Brain microvascular endothelial cell (primary cell): ENCODE data around the gene ZNF780B.

ENCODE experiments used
- DNase-seq: peaks from one replicate; pipeline ENCODE4 v3.0.0-alpha.2; 2020
- H3K27ac ChIP-seq: fragments of 250-450 bp; sonication (Bioruptor Pico); 2 replicates; pipeline ENCODE4 v1.5.1; 2020; ENCODE audit warnings: mild to moderate bottlenecking, moderate library complexity
- H3K27me3 ChIP-seq: fragments of 250-450 bp; sonication (Bioruptor Pico); replicated peaks from 2 replicates; pipeline ENCODE4 v1.5.1; 2020; ENCODE audit warnings: mild to moderate bottlenecking
- H3K36me3 ChIP-seq: fragments of 250-450 bp; sonication (Bioruptor Pico); replicated peaks from 2 replicates; pipeline ENCODE4 v1.5.1; 2020; ENCODE audit warnings: mild to moderate bottlenecking
- H3K4me3 ChIP-seq: 2 replicates; pipeline ENCODE4 v1.5.1; 2011; ENCODE audit warnings: low read depth, mild to moderate bottlenecking, control low read depth, low read length, moderate library complexity
- in situ Hi-C: cut with HindIII; loops from 2 replicates; pipeline ENCODE4 v1.10.0; 2017; ENCODE audit warnings: low sequenced_read_pairs, low pct_ligation_motif_present
- TF ChIP-seq, protein P1 (sequence below): IDR thresholded peaks from 2 replicates; pipeline ENCODE4 v1.5.1; 2011; ENCODE audit warnings: low read depth, mild to moderate bottlenecking, moderate library complexity, low read length, control low read depth, inconsistent platforms; ENCODE audit errors: missing control alignments

Gene ZNF780B

DNA sequence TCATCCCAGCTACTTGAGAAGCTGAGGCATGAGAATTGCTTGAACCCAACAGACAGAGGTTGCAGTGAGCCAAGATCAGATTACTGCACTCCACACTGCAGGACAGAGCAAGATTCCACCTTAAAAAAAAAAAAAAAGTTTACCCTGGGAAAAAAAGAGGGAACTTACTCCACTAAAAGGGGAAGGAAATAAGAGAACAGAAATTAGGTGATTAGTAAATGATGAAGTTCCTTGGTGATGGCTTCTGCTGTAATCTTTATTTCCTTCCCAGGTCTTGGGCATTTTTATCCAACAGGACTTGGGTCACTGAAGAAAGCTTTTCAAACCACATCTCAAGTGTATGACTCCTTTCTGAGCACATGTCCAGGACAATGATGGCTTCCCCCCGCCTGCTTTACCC, 25.4 kb upstream of the ZNF780B start:
- peaks cover 23% of the 10 kb centered on the region for H3K36me3 ChIP-seq
- TF ChIP-seq, protein P1, sequence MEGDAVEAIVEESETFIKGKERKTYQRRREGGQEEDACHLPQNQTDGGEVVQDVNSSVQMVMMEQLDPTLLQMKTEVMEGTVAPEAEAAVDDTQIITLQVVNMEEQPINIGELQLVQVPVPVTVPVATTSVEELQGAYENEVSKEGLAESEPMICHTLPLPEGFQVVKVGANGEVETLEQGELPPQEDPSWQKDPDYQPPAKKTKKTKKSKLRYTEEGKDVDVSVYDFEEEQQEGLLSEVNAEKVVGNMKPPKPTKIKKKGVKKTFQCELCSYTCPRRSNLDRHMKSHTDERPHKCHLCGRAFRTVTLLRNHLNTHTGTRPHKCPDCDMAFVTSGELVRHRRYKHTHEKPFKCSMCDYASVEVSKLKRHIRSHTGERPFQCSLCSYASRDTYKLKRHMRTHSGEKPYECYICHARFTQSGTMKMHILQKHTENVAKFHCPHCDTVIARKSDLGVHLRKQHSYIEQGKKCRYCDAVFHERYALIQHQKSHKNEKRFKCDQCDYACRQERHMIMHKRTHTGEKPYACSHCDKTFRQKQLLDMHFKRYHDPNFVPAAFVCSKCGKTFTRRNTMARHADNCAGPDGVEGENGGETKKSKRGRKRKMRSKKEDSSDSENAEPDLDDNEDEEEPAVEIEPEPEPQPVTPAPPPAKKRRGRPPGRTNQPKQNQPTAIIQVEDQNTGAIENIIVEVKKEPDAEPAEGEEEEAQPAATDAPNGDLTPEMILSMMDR: no peak
- no peak overlapping the region for H3K4me3 ChIP-seq
- H3K27ac ChIP-seq: no peak overlapping the region
- no peaks in the 10 kb centered on the region for H3K27me3 ChIP-seq
- in situ Hi-C loops: no loop called here
- DNase-seq: no peak

DNA sequence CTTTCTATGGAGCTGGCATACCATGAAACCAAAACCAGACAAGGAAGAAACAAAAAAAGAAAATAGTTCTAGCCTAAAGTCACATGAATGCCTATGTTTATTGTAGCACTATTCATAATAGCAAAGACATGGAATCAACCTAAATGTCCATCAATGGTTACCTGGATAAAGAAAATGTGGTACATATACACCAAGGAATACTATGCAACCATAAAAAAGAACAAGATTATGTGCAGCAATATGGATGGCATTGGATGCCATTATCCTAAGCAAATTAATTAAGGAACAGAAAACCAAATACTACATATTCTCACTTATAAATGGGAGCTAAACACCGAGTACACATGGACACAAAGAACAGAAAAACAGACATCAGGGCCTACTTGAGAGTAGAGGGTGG, 24.3 kb upstream of the ZNF780B start:
- H3K27ac ChIP-seq: no peak overlapping the region

DNA sequence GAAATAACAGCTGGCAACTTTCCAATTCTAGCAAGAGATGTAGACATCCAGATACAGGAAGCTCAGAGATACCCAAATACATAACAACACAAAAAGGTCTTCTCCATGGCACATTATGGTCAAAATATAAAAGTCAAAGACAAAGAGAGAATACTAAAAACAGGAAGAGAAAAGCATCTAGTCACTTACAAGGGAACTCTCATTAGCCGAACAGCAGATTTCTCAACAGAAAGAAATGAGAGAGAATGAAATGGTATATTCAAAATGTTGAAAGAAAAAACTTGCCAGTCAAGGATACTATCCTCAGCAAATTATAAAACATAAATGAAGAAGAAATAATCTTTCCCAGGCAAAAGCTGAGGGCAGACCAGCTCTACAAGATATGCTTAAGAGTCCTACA, 22.3 kb upstream of the ZNF780B start:
- TF ChIP-seq, protein P1: no peak
- no peak for DNase-seq
- Histone ChIP-seq H3K27me3 (no peaks in the 10 kb centered on the region), H3K4me3 (no peak overlapping the region), H3K27ac (no peak overlapping the region), H3K36me3 (peaks cover 45% of the 10 kb centered on the region)
- in situ Hi-C loops: no loop called here

More for the DNA sequence above, 24.3 kb upstream of the ZNF780B start:
- in situ Hi-C loops: no loop called here
- Histone ChIP-seq H3K27me3 (no peaks in the 10 kb centered on the region), H3K36me3 (peaks cover 29% of the 10 kb centered on the region), H3K4me3 (no peak overlapping the region)
- TF ChIP-seq, protein P1: no peak
- no peak for DNase-seq

DNA sequence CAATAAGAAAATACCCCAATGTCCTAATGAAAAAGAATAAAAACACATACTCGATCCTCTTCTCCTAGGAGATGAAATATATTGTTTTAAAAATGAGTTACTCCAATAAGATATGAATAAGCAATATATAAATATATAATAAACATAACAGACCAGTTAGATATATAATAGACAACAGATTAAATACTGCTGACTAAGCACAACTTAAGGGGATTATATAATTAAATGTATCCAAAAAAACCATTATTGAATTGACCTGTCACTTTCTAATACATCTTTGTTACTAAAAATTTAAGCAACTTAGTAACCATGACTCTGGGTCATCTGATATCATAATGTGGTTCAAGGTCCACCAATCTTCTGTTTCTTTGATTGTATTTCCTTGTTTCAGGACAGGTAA, 14.0 kb upstream of the ZNF780B start:
- H3K27ac ChIP-seq: no peak overlapping the region
- TF ChIP-seq, protein P1: no peak
- peaks cover 14% of the 10 kb centered on the region for H3K36me3 ChIP-seq
- in situ Hi-C loops: no loop called here
- H3K27me3 ChIP-seq: no peaks in the 10 kb centered on the region
- DNase-seq: no peak
- no peak overlapping the region for H3K4me3 ChIP-seq

DNA sequence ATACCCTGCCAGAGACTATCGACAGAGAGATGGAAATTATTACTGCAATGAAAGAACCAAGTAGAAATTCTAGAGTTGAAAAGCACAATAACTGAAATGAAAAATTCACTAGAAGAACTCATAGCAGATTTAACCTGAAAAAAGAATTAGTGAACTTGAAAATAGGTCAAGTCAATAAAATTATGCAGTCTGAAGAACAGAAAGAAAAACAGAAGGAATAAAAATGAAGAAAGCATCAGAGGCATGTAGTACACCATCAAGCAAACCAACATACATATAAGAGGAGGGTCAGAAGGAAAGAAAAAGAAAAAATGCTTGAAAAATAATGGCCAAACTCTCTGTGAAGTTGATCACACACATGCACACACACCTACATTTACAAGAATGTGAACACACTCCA, 3.6 kb upstream of the ZNF780B start:
- no peak overlapping the region for H3K27ac ChIP-seq
- in situ Hi-C loops: no loop called here

DNA sequence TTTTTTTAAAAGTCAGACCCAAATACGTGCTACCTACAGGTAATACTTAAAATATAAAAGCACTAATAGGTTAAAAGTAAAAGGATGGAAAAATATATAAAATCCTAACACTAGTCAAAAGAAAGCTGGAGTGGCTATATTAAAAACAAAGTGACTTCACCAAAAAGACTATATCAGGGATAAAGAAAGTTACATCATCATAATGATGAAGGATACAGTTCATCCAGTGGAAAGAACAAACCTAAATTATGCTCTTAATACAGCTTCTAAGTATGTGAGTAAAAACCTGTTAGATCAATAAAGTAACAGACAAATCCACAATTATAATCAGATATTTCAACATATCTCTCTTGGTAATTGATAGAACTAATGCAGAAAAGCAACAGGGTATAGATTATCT, 1.1 kb upstream of the ZNF780B start:
- in situ Hi-C loops: no loop called here
- H3K4me3 ChIP-seq: no peak overlapping the region
- DNase-seq: no peak
- H3K36me3 ChIP-seq: no peaks in the 10 kb centered on the region
- TF ChIP-seq, protein P1: no peak
- H3K27ac ChIP-seq: no peak overlapping the region
- no peaks in the 10 kb centered on the region for H3K27me3 ChIP-seq

More for the DNA sequence above, 3.6 kb upstream of the ZNF780B start:
- no peaks in the 10 kb centered on the region for H3K36me3 ChIP-seq
- TF ChIP-seq, protein P1: no peak
- no peak overlapping the region for H3K4me3 ChIP-seq
- DNase-seq: no peak
- H3K27me3 ChIP-seq: no peaks in the 10 kb centered on the region
